Kidney (tissue), 14 donors: ENCODE data around the gene UPF3A. TPM values are rescaled to one million over a fixed set of nuclear protein-coding genes. Genes with fewer than 3 reads are reported as not detected.

ENCODE experiments used
- DNase-seq, 5 donors: peaks; one replicate each; pipeline ENCODE4 v3.0.0-alpha.2; 2013 to 2020
- FAIRE-seq: peaks from 2 replicates; lab custom pipeline; 2012; peaks lifted over from hg19 to GRCh38; lab: Jason Lieb, UNC
- H3K27ac ChIP-seq, 2 donors: one replicate each; pipeline ENCODE4 v1.7.0; 2013; ENCODE audit warnings: low read depth in 2 of 2, low read length in 2 of 2, inconsistent platforms in 1 of 2
- H3K27me3 ChIP-seq: one replicate; pipeline ENCODE4 v1.7.1; 2013; ENCODE audit warnings: low read length, inconsistent platforms; ENCODE audit not compliant: control insufficient read depth, insufficient read depth
- H3K36me3 ChIP-seq, 3 donors: one replicate each; pipeline versions ENCODE4 v1.7.0 to v1.7.1; 2013; ENCODE audit warnings: low read length in 3 of 3, control low read depth in 1 of 3, inconsistent platforms in 1 of 3; ENCODE audit not compliant: insufficient read depth in 3 of 3, control insufficient read depth in 2 of 3
- H3K4me1 ChIP-seq, 3 donors: one replicate each; pipeline versions ENCODE4 v1.7.0 to v1.7.1; 2013; ENCODE audit warnings: low read length in 3 of 3, inconsistent platforms in 1 of 3, low read depth in 1 of 3; ENCODE audit not compliant: control insufficient read depth in 2 of 3, insufficient read depth in 2 of 3
- H3K4me3 ChIP-seq, 3 donors: one replicate each; pipeline versions ENCODE4 v1.7.0 to v1.8.1; 2013; ENCODE audit warnings: low read length in 3 of 3, control low read depth in 1 of 3, inconsistent platforms in 1 of 3
- H3K9ac ChIP-seq, 3 donors: one replicate each; pipeline versions ENCODE4 v1.7.0 to v1.7.1; 2013; ENCODE audit warnings: low read length in 3 of 3, control low read depth in 1 of 3, inconsistent platforms in 1 of 3
- H3K9me3 ChIP-seq, 3 donors: one replicate each; pipeline versions ENCODE4 v1.7.0 to v1.7.1; 2013; ENCODE audit warnings: low read length in 3 of 3, control low read depth in 1 of 3, inconsistent platforms in 1 of 3; ENCODE audit not compliant: control insufficient read depth in 2 of 3, insufficient read depth in 1 of 3
- intact Hi-C: fragments of 100-400 bp; cut with DNase I; formaldehyde crosslinking; loops from one replicate; pipeline ENCODE4 v1.11.1; 2022
- polyA plus RNA-seq: library from polyadenylated mRNA; stranded (reverse); fragments of 350-450 nt; fragmentation: Illumina TruSeq; extraction: RNeasy Lipid Tissue Mini Kit (QIAGEN cat#74804); gene quantifications from one replicate; pipeline ENCODE4 v1.2.3, GENCODE V29; 2014; ENCODE audit warnings: low read depth, low replicate concordance; ENCODE audit not compliant: insufficient read depth
- total RNA-seq: library from RNA; stranded (reverse); fragmentation: NEBNext Ultra II Directional; extraction: Animal tissue kit (Norgen Biotek cat#: 25700); gene quantifications from one replicate; pipeline ENCODE4 v1.2.1, GENCODE V29; 2021
- TF ChIP-seq, protein P1 (sequence below): IDR thresholded peaks from 3 replicates; pipeline ENCODE4 v1.5.1; 2012; ENCODE audit warnings: mild to moderate bottlenecking, moderate library complexity, borderline replicate concordance; ENCODE audit not compliant: insufficient read depth; ENCODE audit errors: extremely low read depth
- donor health status: control.
- donor health status: control.
- donor health status: control.
- donor health status: control.
- donor health status: control.
- donor health status: DM: yes; HTN: yes; CAD: no.
- donor health status: Normal renal cell carcinoma (clear cell type).

Gene UPF3A
- total and polyA plus RNA-seq, 2 donors from 2014 or later = 34.5 to 41.7 TPM

DNA sequence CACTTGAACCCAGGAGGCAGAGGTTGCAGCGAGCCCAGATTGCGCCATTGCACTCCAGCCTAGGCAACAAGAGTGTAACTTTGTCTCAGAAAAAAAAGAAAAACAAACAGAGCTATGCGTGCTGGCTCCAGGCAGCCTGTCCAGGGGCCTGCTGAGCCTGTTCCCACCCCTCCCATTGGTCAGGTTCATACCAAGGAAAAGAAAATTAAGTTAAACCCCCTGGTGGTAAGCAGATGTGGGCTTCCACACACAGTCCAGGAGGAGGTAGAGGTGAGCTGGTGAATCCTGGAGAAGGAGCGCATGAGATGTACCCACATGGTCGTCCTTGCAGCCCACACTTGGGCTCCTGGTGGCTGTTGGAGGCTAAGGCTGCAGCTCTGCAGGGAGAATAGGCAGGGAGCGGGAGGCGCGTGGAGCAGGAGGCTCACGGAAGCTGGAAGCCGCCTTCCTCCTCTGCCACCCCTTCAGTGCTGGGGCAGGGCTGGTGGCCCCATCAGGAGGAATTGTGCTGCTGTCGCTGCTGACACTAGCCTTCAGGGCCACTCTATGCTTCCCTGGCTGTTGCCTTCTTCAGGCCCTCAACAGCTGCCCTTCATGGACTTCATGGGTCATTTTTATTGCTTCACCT lies 22.4 kb downstream of the UPF3A start:
- no peaks in the 10 kb centered on the region for H3K27me3 ChIP-seq
- DNase-seq (no peak), FAIRE-seq (no peak)
- H3K4me1 ChIP-seq = no peaks in the 10 kb centered on the region
- intact Hi-C loops = no loop called here
- H3K4me3 ChIP-seq = no peak overlapping the region
- TF ChIP-seq, protein P1, sequence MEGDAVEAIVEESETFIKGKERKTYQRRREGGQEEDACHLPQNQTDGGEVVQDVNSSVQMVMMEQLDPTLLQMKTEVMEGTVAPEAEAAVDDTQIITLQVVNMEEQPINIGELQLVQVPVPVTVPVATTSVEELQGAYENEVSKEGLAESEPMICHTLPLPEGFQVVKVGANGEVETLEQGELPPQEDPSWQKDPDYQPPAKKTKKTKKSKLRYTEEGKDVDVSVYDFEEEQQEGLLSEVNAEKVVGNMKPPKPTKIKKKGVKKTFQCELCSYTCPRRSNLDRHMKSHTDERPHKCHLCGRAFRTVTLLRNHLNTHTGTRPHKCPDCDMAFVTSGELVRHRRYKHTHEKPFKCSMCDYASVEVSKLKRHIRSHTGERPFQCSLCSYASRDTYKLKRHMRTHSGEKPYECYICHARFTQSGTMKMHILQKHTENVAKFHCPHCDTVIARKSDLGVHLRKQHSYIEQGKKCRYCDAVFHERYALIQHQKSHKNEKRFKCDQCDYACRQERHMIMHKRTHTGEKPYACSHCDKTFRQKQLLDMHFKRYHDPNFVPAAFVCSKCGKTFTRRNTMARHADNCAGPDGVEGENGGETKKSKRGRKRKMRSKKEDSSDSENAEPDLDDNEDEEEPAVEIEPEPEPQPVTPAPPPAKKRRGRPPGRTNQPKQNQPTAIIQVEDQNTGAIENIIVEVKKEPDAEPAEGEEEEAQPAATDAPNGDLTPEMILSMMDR = no peak
- no peaks in the 10 kb centered on the region for H3K9me3 ChIP-seq
- H3K27ac ChIP-seq = no peak overlapping the region
- peaks cover 8 to 40% (median 27%) of the 10 kb centered on the region in 3 donors for H3K36me3 ChIP-seq
- H3K9ac ChIP-seq = no peak overlapping the region

DNA sequence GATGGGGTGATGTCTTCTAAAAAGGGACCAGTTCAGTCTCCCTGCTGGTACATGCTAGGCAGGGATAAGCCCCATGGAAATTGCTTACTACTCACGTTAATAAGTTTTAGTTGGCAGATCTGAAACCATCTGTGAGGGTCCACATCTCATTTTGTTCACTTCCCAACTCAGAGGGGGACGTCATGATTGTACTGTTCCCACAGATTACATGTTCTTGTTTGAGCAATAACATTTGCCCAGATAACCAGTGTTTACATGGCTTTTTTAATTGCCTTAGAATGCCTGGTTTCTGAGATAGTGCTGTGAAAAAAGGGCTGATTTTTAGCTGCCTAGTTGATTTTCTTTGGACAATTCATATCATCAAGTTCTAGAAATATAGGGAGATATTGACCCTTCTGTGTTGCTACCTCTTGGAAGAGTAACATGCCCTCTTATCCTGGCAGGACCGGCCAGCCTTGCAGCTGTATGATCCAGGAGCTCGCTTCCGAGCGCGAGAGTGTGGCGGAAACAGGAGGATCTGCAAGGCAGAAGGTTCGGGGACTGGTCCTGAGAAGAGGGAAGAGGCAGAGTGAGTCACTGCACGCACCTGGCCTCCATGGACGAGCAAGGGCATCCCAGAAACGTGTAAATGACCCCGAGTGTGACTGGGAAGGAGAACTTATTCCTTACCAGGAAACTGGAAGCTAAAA lies 23.1 kb downstream of the UPF3A start:
- peaks cover 6 to 35% (median 24%) of the 10 kb centered on the region in 3 donors for H3K36me3 ChIP-seq
- no peak overlapping the region for H3K4me3 ChIP-seq
- H3K9ac ChIP-seq = no peak overlapping the region
- H3K9me3 ChIP-seq = no peaks in the 10 kb centered on the region
- DNase-seq (no peak), FAIRE-seq (no peak)
- no peak overlapping the region for H3K27ac ChIP-seq
- intact Hi-C loops = no loop called here
- TF ChIP-seq, protein P1 = no peak
- H3K4me1 ChIP-seq = no peaks in the 10 kb centered on the region
- H3K27me3 ChIP-seq = no peaks in the 10 kb centered on the region

DNA sequence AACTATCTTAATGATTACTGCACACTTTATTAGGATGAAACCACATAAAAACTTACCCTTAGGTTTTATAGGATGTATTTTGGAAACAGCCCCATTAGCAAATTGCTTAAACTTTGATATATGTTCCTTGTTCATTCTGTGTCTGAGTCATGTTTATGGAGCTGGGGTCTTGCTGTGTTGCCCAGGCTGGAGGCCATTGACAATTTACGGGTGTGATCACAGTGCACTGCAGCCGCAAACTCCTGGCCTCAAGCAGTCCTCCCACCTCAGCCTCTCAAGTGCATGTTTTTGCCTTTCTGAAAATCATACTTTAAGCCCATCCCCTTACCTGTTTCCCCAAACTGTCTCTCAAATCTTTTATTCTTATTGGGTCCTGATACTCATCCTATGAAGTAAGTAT lies 27.7 kb downstream of the UPF3A start:
- Histone ChIP-seq H3K4me3 (no peak overlapping the region), H3K27ac (no peak overlapping the region), H3K9me3 (no peaks in the 10 kb centered on the region), H3K4me1 (no peaks in the 10 kb centered on the region), H3K36me3 (peaks cover 6 to 15% (median 9%) of the 10 kb centered on the region in 3 donors), H3K9ac (no peak overlapping the region), H3K27me3 (no peaks in the 10 kb centered on the region)
- no peak for DNase-seq
- intact Hi-C loops = no loop called here
- TF ChIP-seq, protein P1 = no peak
- FAIRE-seq = no peak
